Naive thymus-derived CD4-positive, alpha-beta T cell (primary cell): ENCODE results near the gene RASA3. TPM values are rescaled to one million over a fixed set of nuclear protein-coding genes. Genes with fewer than 3 reads are reported as not detected.

Experiments
- ATAC-seq: fragments of 150-1000 bp; cut with Tn5 transposase; 2 replicates; pipeline ENCODE4 v1.10.0; 2021; ENCODE audit warnings: mild to moderate bottlenecking, moderate library complexity
- CTCF ChIA-PET: fragments of 350-600 bp; sonication (Branson Sonifier 250); formaldehyde crosslinking; loops from one replicate; lab custom pipeline; 2021; ENCODE audit warnings: antibody characterized with exemption; lab: Charles Lee
- POLR2A ChIA-PET: fragments of 350-600 bp; sonication (Branson Sonifier 250); formaldehyde crosslinking; loops from one replicate; lab custom pipeline; 2021; ENCODE audit warnings: antibody characterized with exemption, inconsistent platforms; lab: Charles Lee
- DNase-seq, 9 donors: peaks; one replicate each; pipeline versions ENCODE4 v3.0.0 to v3.0.0-alpha.2; 2020 to 2022; ENCODE audit warnings: mixed read lengths in 1 of 9
- H3K27ac ChIP-seq: one replicate; pipeline ENCODE4 v1.7.0; 2013; ENCODE audit warnings: mild to moderate bottlenecking, low read depth, low read length, moderate library complexity
- H3K27me3 ChIP-seq, 2 donors: one replicate each; pipeline ENCODE4 v1.7.0; 2013; ENCODE audit warnings: low read length in 2 of 2, mild to moderate bottlenecking in 2 of 2, moderate library complexity in 2 of 2; ENCODE audit not compliant: control insufficient read depth in 2 of 2, insufficient read depth in 2 of 2
- H3K36me3 ChIP-seq, 3 experiments: 1 replicate in 2 of 3; 2 replicates in 1 of 3; pipeline ENCODE4 v1.7.0; 2013; ENCODE audit warnings: low read length in 3 of 3, mild to moderate bottlenecking in 3 of 3, moderate library complexity in 1 of 3; ENCODE audit not compliant: insufficient read depth in 3 of 3, control insufficient read depth in 2 of 3
- H3K4me1 ChIP-seq, 2 donors: one replicate each; pipeline ENCODE4 v1.7.0; 2013; ENCODE audit warnings: low read length in 2 of 2, mild to moderate bottlenecking in 2 of 2, moderate library complexity in 1 of 2; ENCODE audit not compliant: control insufficient read depth in 2 of 2, insufficient read depth in 2 of 2
- H3K4me3 ChIP-seq: 2 replicates; pipeline ENCODE4 v1.7.0; 2013; ENCODE audit warnings: mild to moderate bottlenecking, low read length
- H3K9me3 ChIP-seq, 3 experiments: 1 replicate in 2 of 3; 2 replicates in 1 of 3; pipeline ENCODE4 v1.7.0; 2013; ENCODE audit warnings: low read length in 3 of 3; ENCODE audit not compliant: control insufficient read depth in 2 of 3
- H3K27ac Mint-ChIP-seq, 9 donors: one replicate each; pipeline ENCODE4 v1.8.0; 2020 to 2022; ENCODE audit warnings: mixed read lengths in 9 of 9, mild to moderate bottlenecking in 8 of 9, moderate library complexity in 5 of 9, inconsistent platforms in 2 of 9
- H3K27me3 Mint-ChIP-seq, 5 donors: one replicate each; pipeline ENCODE4 v1.8.0; 2021 to 2022; ENCODE audit warnings: mixed read lengths in 5 of 5, mild to moderate bottlenecking in 1 of 5
- H3K36me3 Mint-ChIP-seq, 5 donors: one replicate each; pipeline ENCODE4 v1.8.0; 2020 to 2022; ENCODE audit warnings: mixed read lengths in 5 of 5, mild to moderate bottlenecking in 3 of 5, inconsistent platforms in 1 of 5
- H3K4me1 Mint-ChIP-seq, 7 donors: one replicate each; pipeline ENCODE4 v1.8.0; 2020 to 2022; ENCODE audit warnings: mixed read lengths in 7 of 7, mild to moderate bottlenecking in 3 of 7, inconsistent platforms in 1 of 7
- H3K4me3 Mint-ChIP-seq, 10 donors: one replicate each; pipeline ENCODE4 v1.8.0; 2020 to 2022; ENCODE audit warnings: mild to moderate bottlenecking in 10 of 10, mixed read lengths in 10 of 10, moderate library complexity in 6 of 10, inconsistent platforms in 2 of 10
- H3K9me3 Mint-ChIP-seq, 11 donors: one replicate each; pipeline ENCODE4 v1.8.0; 2020 to 2022; ENCODE audit warnings: mixed read lengths in 11 of 11, mild to moderate bottlenecking in 4 of 11, inconsistent platforms in 1 of 11, moderate library complexity in 1 of 11
- intact Hi-C, 2 donors: fragments of 100-400 bp; cut with micrococcal nuclease; formaldehyde crosslinking; loops; one replicate each; pipeline ENCODE4 v1.15.1; 2023
- polyA plus RNA-seq, 2 donors: library from polyadenylated mRNA; unstranded; fragments of 300-500 nt; fragmentation: Illumina TruSeq; gene quantifications; one replicate each; pipeline ENCODE4 v1.2.3, GENCODE V29; 2021
- total RNA-seq, 6 experiments: library from RNA in 5 of 6; stranded (reverse) in 5 of 6; gene quantifications; 1 replicate in 5 of 6; 2 replicates in 1 of 6; pipeline ENCODE4 v1.2.3 and lab custom pipeline; 2021 to 2026

RASA3 gene
- total and polyA plus RNA-seq, 7 experiments from 2014 or later = 109 to 227 (median 195) TPM

DNA sequence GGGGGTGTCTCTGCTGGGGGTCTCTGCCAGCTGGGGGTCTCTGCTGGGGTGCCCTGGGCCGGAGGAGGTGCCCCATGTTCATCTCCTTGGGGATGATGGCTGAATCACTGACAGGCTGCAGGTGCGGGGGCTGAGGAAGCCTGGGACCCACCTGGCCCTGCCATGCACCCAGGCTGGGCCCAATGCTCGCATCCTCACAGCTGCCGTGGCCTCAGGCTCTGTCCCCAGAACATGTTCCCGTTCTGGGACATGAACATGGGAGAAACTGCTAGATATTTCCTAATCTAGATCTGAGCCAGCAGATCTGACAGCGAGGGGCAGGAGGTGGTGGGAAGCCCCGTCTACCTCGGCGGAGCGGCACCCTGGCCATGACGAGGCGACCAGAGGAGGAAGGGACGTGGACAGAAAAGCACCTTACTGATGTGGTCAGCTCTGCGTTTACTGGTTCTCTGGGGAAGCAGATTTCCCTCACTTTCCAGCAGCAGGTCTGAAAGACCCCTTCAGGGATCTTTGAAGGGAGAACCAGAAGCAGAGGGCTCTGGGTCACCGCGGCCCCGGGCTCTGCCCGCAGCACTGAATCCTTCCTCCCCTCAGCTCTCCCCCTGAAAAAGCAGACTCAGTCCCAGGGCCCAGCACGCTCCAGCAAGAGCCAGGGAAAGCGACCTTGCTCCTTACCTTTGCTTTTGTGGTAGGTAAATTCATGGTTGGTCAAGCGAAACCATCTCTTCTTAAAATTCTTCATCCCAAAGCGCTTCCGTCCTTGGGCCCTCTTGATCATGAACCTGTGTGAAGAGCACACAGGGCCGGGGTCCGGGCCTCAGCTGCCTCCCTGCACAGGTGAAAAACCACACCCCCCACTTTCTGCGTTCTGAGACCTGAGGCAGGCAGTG is 132.0 kb downstream of the RASA3 start:
- POLR2A ChIA-PET = interaction anchor here (0.6 kb wide), 1 partner anchor 257 kb away, joined by 7 read pairs; no protein-coding TSS in a partner anchor
- no peaks in the 10 kb centered on the region for H3K27me3 Mint-ChIP-seq
- ATAC-seq = no peak
- CTCF ChIA-PET = no interaction called here
- H3K4me3 Mint-ChIP-seq = peak overlapping the region in 1 of 10 donors; percentile 59
- peaks cover 0 to 9% (median 3%) of the 10 kb centered on the region in 7 donors for H3K4me1 Mint-ChIP-seq
- no peak for DNase-seq
- Histone ChIP-seq H3K27ac (no peak overlapping the region), H3K4me1 (no peaks in the 10 kb centered on the region), H3K4me3 (no peak overlapping the region), H3K9me3 (no peaks in the 10 kb centered on the region), H3K36me3 (peaks cover 3 to 85% (median 39%) of the 10 kb centered on the region in 3 experiments), H3K27me3 (no peaks in the 10 kb centered on the region)
- H3K36me3 Mint-ChIP-seq = peaks cover 10 to 36% (median 16%) of the 10 kb centered on the region in 5 donors
- intact Hi-C loops = no loop called here
- peaks cover 0 to 12% (median 0%) of the 10 kb centered on the region in 11 donors for H3K9me3 Mint-ChIP-seq
- H3K27ac Mint-ChIP-seq = peak overlapping the region in 2 of 9 donors; percentile 45 to 69

DNA sequence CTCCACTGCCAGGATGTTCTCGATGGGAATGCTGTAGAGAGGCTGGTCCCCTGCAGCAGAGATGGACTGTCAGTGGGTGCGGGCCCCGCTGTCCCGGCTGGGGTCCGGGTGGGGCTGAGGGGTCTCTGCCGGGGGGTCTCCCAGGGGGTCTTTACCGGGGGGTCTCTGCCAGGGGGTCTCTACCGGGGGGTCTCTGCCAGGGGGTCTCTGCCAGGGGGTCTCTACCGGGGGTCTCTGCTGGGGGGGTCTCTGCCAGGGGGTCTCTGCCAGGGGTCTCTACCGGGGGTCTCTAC is 132.9 kb downstream of the RASA3 start:
- no peak for ATAC-seq
- H3K27ac Mint-ChIP-seq = no peak overlapping the region
- intact Hi-C loops = loop anchor here in 1 of 2 donors (10.0 kb wide), 1 partner anchor 185 kb away; no protein-coding TSS in a partner anchor
- POLR2A ChIA-PET = no interaction called here
- peaks cover 10 to 32% (median 13%) of the 10 kb centered on the region in 5 donors for H3K36me3 Mint-ChIP-seq
- peaks cover 0 to 6% (median 3%) of the 10 kb centered on the region in 7 donors for H3K4me1 Mint-ChIP-seq
- no peaks in the 10 kb centered on the region for H3K9me3 ChIP-seq
- peaks cover 0 to 10% (median 0%) of the 10 kb centered on the region in 11 donors for H3K9me3 Mint-ChIP-seq
- DNase-seq = no peak
- CTCF ChIA-PET = no interaction called here
- H3K4me3 Mint-ChIP-seq = no peak overlapping the region
- H3K4me1 ChIP-seq = no peaks in the 10 kb centered on the region
- H3K27ac ChIP-seq = no peak overlapping the region
- no peak overlapping the region for H3K4me3 ChIP-seq
- peaks cover 3 to 85% (median 32%) of the 10 kb centered on the region in 3 experiments for H3K36me3 ChIP-seq
- no peaks in the 10 kb centered on the region for H3K27me3 ChIP-seq
- no peaks in the 10 kb centered on the region for H3K27me3 Mint-ChIP-seq

- ATAC-seq (no peak), DNase-seq (no peak)
- Histone ChIP-seq H3K27ac (no peak overlapping the region), H3K4me1 (no peaks in the 10 kb centered on the region), H3K36me3 (peaks cover 3 to 87% (median 31%) of the 10 kb centered on the region in 3 experiments), H3K9me3 (no peaks in the 10 kb centered on the region), H3K4me3 (no peak overlapping the region), H3K27me3 (no peaks in the 10 kb centered on the region)
- ChIA-PET POLR2A (no interaction called here), CTCF (no interaction called here)
- Mint-ChIP-seq H3K9me3 (peaks cover 0 to 10% (median 0%) of the 10 kb centered on the region in 11 donors), H3K4me1 (peaks cover 0 to 6% (median 3%) of the 10 kb centered on the region in 7 donors), H3K36me3 (peaks cover 8 to 37% (median 18%) of the 10 kb centered on the region in 5 donors), H3K4me3 (peak overlapping the region in 2 of 10 donors; percentile 32 to 39), H3K27ac (peak overlapping the region in 6 of 9 donors; percentile 5 to 81 (median 38)), H3K27me3 (no peaks in the 10 kb centered on the region)
- intact Hi-C loops = loop anchor here in 1 of 2 donors (10.0 kb wide), 1 partner anchor 184 kb away; no protein-coding TSS in a partner anchor
Observed at GRCh38 chr13:113998781-113999617, 133.4 kb downstream of the RASA3 start.

DNA sequence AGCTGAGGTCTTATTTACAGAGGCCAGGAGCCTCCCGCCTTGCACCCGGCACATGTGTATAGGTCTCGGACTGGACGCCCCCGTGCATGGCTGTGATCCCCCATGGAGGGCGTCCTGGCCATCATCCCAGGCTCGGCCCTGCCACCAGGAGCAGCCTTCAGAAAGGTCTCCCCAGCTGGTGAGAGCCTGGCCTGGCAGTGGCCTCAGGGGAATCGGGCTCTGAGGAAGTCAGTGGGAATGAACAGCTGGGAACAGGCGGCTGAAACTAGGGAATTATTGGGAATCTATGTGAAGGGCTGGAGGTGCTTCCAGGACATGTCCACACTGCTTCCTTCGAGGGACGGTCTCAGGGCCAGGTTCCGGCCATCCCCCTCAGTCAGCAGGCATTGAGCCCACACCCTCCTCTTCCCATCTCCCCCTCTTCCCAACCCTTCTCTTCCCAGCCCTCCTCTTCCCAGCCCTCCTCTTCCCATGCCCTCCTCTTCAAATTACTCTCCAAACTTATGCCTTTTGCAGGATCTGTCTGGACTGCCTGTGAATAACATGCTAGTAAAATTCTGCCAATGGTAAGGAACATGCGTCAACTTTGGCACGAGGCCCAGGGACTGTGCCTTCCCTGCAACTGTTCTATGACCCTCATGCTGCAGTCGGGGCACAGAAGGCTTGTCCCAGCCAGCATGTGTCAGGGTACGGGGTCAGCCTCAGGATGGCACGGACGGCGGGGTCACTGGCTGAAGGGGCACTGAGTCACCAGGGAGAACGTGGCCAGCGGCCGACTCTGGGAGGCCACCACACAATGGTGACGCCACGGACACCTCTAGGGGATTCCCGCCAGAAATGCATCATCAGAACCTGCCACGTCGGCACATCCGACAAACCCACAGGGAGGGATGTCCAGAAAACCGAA is 134.3 kb downstream of the RASA3 start:
- POLR2A ChIA-PET = no interaction called here
- intact Hi-C loops = loop anchor here in 1 of 2 donors (10.0 kb wide), 1 partner anchor 183 kb away; no protein-coding TSS in a partner anchor
- CTCF ChIA-PET = no interaction called here
- ATAC-seq (no peak), DNase-seq (no peak)
- H3K9me3 ChIP-seq = no peaks in the 10 kb centered on the region
- Mint-ChIP-seq H3K4me1 (peaks cover 0 to 6% (median 3%) of the 10 kb centered on the region in 7 donors), H3K36me3 (peaks cover 8 to 37% (median 15%) of the 10 kb centered on the region in 5 donors), H3K9me3 (peaks cover 0 to 9% (median 0%) of the 10 kb centered on the region in 11 donors), H3K4me3 (peak overlapping the region in 2 of 10 donors; percentile 39 to 67), H3K27me3 (no peaks in the 10 kb centered on the region), H3K27ac (peak overlapping the region in 7 of 9 donors; percentile 23 to 81 (median 38))
- H3K4me3 ChIP-seq = no peak overlapping the region
- no peaks in the 10 kb centered on the region for H3K4me1 ChIP-seq
- no peaks in the 10 kb centered on the region for H3K27me3 ChIP-seq
- H3K36me3 ChIP-seq = peaks cover 4 to 89% (median 31%) of the 10 kb centered on the region in 3 experiments
- H3K27ac ChIP-seq = no peak overlapping the region

GRCh38 chr13:113996912-113997745 is 135.3 kb downstream of the RASA3 start:
- no peaks in the 10 kb centered on the region for H3K27me3 Mint-ChIP-seq
- Histone ChIP-seq H3K4me1 (no peaks in the 10 kb centered on the region), H3K27me3 (no peaks in the 10 kb centered on the region), H3K36me3 (peaks cover 13 to 89% (median 40%) of the 10 kb centered on the region in 3 experiments), H3K27ac (no peak overlapping the region), H3K9me3 (no peaks in the 10 kb centered on the region), H3K4me3 (no peak overlapping the region)
- H3K27ac Mint-ChIP-seq = peak overlapping the region in 5 of 9 donors; percentile 26 to 60 (median 36)
- POLR2A ChIA-PET = no interaction called here
- ATAC-seq (no peak), DNase-seq (no peak)
- no peak overlapping the region for H3K4me3 Mint-ChIP-seq
- peaks cover 0 to 10% (median 4%) of the 10 kb centered on the region in 7 donors for H3K4me1 Mint-ChIP-seq
- H3K36me3 Mint-ChIP-seq = peaks cover 11 to 44% (median 21%) of the 10 kb centered on the region in 5 donors
- CTCF ChIA-PET = interaction anchor here (0.6 kb wide), 1 partner anchor 218 kb away, joined by 4 read pairs; no protein-coding TSS in a partner anchor
- intact Hi-C loops = loop anchor here in 1 of 2 donors (10.0 kb wide), 1 partner anchor 182 kb away; no protein-coding TSS in a partner anchor
- peaks cover 0 to 9% (median 0%) of the 10 kb centered on the region in 11 donors for H3K9me3 Mint-ChIP-seq
